ENCODE measurements around the gene KCND1.

- TF ChIP-seq CTCF (IDR thresholded peaks at IDR 0.05) = no peak
- no peak for TF ChIP-seq ZFX (IDR thresholded peaks at IDR 0.05; ENCODE audit: borderline replicate concordance)
These were observed 48.1 kb upstream of the KCND1 start for GRCh38 chrX:49019599-49020249.

All from 22Rv1 (cell line).